Progenitor cell of endocrine pancreas (in vitro differentiated cells): ENCODE results near the gene FGF22. TPM values are rescaled to one million over a fixed set of nuclear protein-coding genes. Genes with fewer than 3 reads are reported as not detected.

Experiments used
- DNase-seq: peaks from one replicate; pipeline ENCODE4 v3.0.0; 2021; ENCODE audit warnings: low spot score; ENCODE audit not compliant: unreplicated experiment
- H3K27ac Mint-ChIP-seq: 2 replicates; pipeline ENCODE4 v1.8.0; 2021; ENCODE audit warnings: mild to moderate bottlenecking, moderate library complexity, mixed read lengths
- H3K27me3 Mint-ChIP-seq: 2 replicates; pipeline ENCODE4 v1.8.0; 2021; ENCODE audit warnings: mixed read lengths
- H3K36me3 Mint-ChIP-seq: 2 replicates; pipeline ENCODE4 v1.8.0; 2022; ENCODE audit warnings: mixed read lengths; ENCODE audit not compliant: insufficient read depth
- H3K4me1 Mint-ChIP-seq: 2 replicates; pipeline ENCODE4 v1.8.0; 2021; ENCODE audit warnings: low read depth, mixed read lengths
- H3K4me3 Mint-ChIP-seq: 2 replicates; pipeline ENCODE4 v1.8.0; 2021; ENCODE audit warnings: low read depth, mild to moderate bottlenecking, moderate library complexity, mixed read lengths
- H3K9me3 Mint-ChIP-seq: 2 replicates; pipeline ENCODE4 v1.8.0; 2021; ENCODE audit warnings: low read depth, mixed read lengths
- total RNA-seq: library from RNA; stranded (reverse); gene quantifications from 2 replicates; pipeline ENCODE4 v1.2.1, GENCODE V29; 2021
- TF ChIP-seq, protein P1 (sequence below): fragments of 200-600 bp; sonication (generic); IDR thresholded peaks from one replicate; pipeline ENCODE4 v1.5.0; 2021; ENCODE audit warnings: antibody characterized with exemption, mild to moderate bottlenecking; ENCODE audit not compliant: unreplicated experiment

Gene FGF22
- total RNA-seq, 1 donor from 2014 or later = 0.43 TPM

GRCh38 chr19:610071-610800 lies 29.4 kb upstream of the FGF22 start:
- Mint-ChIP-seq H3K27ac (no peak overlapping the region), H3K27me3 (no peaks in the 10 kb centered on the region), H3K36me3 (peaks cover 5% of the 10 kb centered on the region), H3K4me3 (no peak overlapping the region), H3K9me3 (no peaks in the 10 kb centered on the region), H3K4me1 (no peaks in the 10 kb centered on the region)
- TF ChIP-seq, protein P1, sequence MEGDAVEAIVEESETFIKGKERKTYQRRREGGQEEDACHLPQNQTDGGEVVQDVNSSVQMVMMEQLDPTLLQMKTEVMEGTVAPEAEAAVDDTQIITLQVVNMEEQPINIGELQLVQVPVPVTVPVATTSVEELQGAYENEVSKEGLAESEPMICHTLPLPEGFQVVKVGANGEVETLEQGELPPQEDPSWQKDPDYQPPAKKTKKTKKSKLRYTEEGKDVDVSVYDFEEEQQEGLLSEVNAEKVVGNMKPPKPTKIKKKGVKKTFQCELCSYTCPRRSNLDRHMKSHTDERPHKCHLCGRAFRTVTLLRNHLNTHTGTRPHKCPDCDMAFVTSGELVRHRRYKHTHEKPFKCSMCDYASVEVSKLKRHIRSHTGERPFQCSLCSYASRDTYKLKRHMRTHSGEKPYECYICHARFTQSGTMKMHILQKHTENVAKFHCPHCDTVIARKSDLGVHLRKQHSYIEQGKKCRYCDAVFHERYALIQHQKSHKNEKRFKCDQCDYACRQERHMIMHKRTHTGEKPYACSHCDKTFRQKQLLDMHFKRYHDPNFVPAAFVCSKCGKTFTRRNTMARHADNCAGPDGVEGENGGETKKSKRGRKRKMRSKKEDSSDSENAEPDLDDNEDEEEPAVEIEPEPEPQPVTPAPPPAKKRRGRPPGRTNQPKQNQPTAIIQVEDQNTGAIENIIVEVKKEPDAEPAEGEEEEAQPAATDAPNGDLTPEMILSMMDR = no peak
- DNase-seq = no peak

DNA sequence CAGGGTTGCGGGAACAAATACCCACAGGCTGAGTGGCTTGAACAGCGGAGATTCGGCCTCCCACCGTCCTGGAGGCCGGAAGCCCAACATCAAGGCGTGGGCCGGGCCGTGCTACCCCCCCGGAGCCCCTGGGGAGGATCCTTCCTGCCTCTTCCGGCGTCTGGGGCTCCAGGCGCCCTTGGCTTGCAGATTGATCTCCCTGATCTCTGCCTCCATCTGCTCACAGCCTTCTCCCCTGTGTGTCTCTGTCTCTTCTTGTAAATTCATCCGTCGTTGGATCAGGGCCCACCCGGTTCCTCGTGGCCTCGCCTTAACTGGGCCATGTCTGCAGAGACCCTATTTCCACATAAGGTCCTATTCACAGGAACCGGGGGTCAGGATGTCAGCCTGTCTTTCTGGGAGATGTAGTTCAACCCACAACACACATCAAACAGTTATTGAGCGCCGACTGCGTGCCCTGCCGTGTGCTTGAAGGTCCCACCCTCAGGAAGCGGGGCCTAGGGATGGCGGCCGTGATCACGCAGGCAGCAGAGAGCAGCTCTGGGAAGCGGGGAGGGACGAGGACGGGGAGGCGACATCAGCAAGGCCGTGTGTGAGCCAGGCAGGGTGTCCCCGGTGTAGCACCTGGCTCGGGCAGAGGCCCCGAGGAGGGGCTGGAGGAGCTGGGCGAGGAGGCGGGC lies 28.7 kb upstream of the FGF22 start:
- peaks cover 9% of the 10 kb centered on the region for H3K36me3 Mint-ChIP-seq
- no peak for DNase-seq
- H3K4me1 Mint-ChIP-seq = no peaks in the 10 kb centered on the region
- H3K9me3 Mint-ChIP-seq = no peaks in the 10 kb centered on the region
- H3K4me3 Mint-ChIP-seq = no peak overlapping the region
- H3K27me3 Mint-ChIP-seq = no peaks in the 10 kb centered on the region
- TF ChIP-seq, protein P1 = no peak
- no peak overlapping the region for H3K27ac Mint-ChIP-seq

DNA sequence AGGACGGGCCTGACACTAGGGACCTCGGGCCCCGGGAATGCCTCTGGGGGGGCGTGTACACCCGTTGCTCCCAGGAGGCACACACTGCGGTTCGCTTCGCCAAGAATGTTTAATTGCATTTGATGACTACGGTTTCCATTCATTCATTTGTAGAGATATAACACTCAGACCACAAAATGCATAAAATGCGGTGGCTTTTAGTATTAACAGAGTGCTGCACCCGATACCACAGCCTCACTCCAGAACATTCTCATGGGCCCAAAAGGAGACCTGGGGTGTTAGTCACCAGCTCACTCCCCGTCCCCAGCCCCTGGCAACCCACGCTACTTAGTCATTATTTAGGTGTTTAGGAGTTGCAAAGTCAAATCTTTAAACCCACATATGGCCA lies 28.2 kb upstream of the FGF22 start:
- Mint-ChIP-seq H3K9me3 (no peaks in the 10 kb centered on the region), H3K4me1 (no peaks in the 10 kb centered on the region), H3K4me3 (no peak overlapping the region), H3K27ac (no peak overlapping the region), H3K27me3 (no peaks in the 10 kb centered on the region), H3K36me3 (peaks cover 9% of the 10 kb centered on the region)
- no peak for DNase-seq
- TF ChIP-seq, protein P1 = no peak

DNA sequence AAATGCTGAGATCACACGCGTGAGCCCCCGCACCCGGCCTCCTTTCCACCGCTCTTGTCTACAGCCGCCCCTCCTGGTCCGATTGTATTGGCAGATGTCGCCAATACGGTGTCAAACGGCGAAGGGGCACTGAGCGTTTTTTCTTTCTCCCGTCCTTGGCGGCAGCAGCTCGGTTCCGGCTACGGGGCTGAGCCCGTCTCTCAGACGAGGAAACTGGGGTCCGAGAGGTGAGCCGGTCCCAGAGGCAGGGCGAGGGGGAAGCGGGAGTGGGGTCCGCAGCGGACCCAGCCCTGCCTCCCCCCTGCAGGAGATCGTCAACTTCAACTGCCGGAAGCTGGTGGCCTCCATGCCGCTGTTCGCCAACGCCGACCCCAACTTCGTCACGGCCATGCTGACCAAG lies 26.7 kb upstream of the FGF22 start:
- no peak overlapping the region for H3K4me3 Mint-ChIP-seq

GRCh38 chr19:613732-614567 lies 25.7 kb upstream of the FGF22 start:
- Mint-ChIP-seq H3K27me3 (no peaks in the 10 kb centered on the region), H3K36me3 (peaks cover 14% of the 10 kb centered on the region), H3K4me3 (no peak overlapping the region), H3K4me1 (no peaks in the 10 kb centered on the region), H3K27ac (no peak overlapping the region), H3K9me3 (no peaks in the 10 kb centered on the region)
- no peak for DNase-seq
- TF ChIP-seq, protein P1 = no peak

More for the DNA sequence above, 26.7 kb upstream of the FGF22 start:
- DNase-seq = no peak
- TF ChIP-seq, protein P1 = no peak
- Mint-ChIP-seq H3K36me3 (peaks cover 12% of the 10 kb centered on the region), H3K4me1 (no peaks in the 10 kb centered on the region), H3K9me3 (no peaks in the 10 kb centered on the region), H3K27ac (no peak overlapping the region), H3K27me3 (no peaks in the 10 kb centered on the region)
